ENCODE data around the gene SLC10A7.
A peak's percentile ranks its signal among the peaks of the same experiment; 100 is the strongest.

SLC10A7 gene, protein sequence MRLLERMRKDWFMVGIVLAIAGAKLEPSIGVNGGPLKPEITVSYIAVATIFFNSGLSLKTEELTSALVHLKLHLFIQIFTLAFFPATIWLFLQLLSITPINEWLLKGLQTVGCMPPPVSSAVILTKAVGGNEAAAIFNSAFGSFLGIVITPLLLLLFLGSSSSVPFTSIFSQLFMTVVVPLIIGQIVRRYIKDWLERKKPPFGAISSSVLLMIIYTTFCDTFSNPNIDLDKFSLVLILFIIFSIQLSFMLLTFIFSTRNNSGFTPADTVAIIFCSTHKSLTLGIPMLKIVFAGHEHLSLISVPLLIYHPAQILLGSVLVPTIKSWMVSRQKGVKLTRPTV

DNA sequence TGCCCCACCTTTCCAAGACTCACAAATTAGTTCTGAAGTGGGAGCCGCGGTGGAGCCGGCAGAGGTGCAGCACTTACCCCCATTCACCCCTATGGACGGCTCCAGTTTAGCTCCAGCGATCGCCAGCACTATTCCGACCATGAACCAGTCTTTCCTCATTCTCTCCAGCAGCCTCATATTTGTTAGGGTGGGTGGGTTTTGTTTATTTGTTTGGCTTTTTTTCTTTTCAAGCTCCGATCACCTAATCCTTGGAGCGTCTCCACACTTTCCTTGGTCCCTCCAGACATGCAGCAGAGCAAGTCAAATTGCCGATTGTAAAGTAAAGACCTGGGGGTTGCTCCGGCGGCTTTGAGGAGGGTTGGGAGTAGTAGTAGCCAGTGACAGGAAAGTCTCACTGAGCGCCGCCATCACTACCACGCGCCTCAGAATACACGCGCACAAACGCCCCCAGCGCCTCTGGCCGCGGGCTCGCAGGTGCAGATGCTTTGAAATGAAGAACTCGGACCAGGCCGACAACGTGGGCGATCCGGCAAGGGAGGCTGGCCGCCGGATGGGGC, at the start of gene SLC10A7:
Gene SLC10A7 (minus strand): TSS at position 400 of the 557 bp plus-strand sequence. CDS start 223 bp downstream, at position 177.
- peak; percentile 79 for DNase-seq (ENCODE audit: low read depth)
- TF ChIP-seq, protein P1, sequence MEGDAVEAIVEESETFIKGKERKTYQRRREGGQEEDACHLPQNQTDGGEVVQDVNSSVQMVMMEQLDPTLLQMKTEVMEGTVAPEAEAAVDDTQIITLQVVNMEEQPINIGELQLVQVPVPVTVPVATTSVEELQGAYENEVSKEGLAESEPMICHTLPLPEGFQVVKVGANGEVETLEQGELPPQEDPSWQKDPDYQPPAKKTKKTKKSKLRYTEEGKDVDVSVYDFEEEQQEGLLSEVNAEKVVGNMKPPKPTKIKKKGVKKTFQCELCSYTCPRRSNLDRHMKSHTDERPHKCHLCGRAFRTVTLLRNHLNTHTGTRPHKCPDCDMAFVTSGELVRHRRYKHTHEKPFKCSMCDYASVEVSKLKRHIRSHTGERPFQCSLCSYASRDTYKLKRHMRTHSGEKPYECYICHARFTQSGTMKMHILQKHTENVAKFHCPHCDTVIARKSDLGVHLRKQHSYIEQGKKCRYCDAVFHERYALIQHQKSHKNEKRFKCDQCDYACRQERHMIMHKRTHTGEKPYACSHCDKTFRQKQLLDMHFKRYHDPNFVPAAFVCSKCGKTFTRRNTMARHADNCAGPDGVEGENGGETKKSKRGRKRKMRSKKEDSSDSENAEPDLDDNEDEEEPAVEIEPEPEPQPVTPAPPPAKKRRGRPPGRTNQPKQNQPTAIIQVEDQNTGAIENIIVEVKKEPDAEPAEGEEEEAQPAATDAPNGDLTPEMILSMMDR (conservative IDR thresholded peaks at IDR 0.05; ENCODE audit: low read depth, low read length) = no peak
- peak within 1 kb of the TSS; percentile 93 for H3K4me3 ChIP-seq (ENCODE audit: low read depth, low read length)

- TF ChIP-seq, protein P1 (conservative IDR thresholded peaks at IDR 0.05; ENCODE audit: low read depth, low read length) = no peak
- no peak for DNase-seq (ENCODE audit: low read depth)
Measured at GRCh38 chr4:146567396-146567795, 45.7 kb upstream of the SLC10A7 start.

GRCh38 chr4:146564492-146564891, 42.8 kb upstream of the SLC10A7 start:
- TF ChIP-seq, protein P1 (conservative IDR thresholded peaks at IDR 0.05; ENCODE audit: low read depth, low read length) = no peak
- DNase-seq (ENCODE audit: low read depth) = no peak
- no peak overlapping the region for H3K4me3 ChIP-seq (ENCODE audit: low read depth, low read length)

More at GRCh38 chr4:146567396-146567795, 45.7 kb upstream of the SLC10A7 start:
- H3K4me3 ChIP-seq (ENCODE audit: low read depth, low read length) = no peak overlapping the region

GRCh38 chr4:146550161-146550560, 28.4 kb upstream of the SLC10A7 start:
- DNase-seq (ENCODE audit: low read depth) = no peak
- TF ChIP-seq, protein P1 (conservative IDR thresholded peaks at IDR 0.05; ENCODE audit: low read depth, low read length) = no peak
- H3K4me3 ChIP-seq (ENCODE audit: low read depth, low read length) = no peak overlapping the region

GRCh38 chr4:146548443-146548842, 26.7 kb upstream of the SLC10A7 start:
- TF ChIP-seq, protein P1 (conservative IDR thresholded peaks at IDR 0.05; ENCODE audit: low read depth, low read length) = no peak

GRCh38 chr4:146545102-146545501, 23.4 kb upstream of the SLC10A7 start:
- no peak overlapping the region for H3K4me3 ChIP-seq (ENCODE audit: low read depth, low read length)
- peak; percentile 66 for DNase-seq (ENCODE audit: low read depth)
- TF ChIP-seq, protein P1 (conservative IDR thresholded peaks at IDR 0.05; ENCODE audit: low read depth, low read length) = peak; percentile 58

More at GRCh38 chr4:146548443-146548842, 26.7 kb upstream of the SLC10A7 start:
- no peak overlapping the region for H3K4me3 ChIP-seq (ENCODE audit: low read depth, low read length)
- DNase-seq (ENCODE audit: low read depth) = no peak
